Activated CD8-positive, alpha-beta memory T cell treated with anti-CD3 and anti-CD28 coated beads for 24 hours (primary cell): ENCODE data around the gene TTC22.
"Not testable (repeated sequence)": the region's sequence is repeated elsewhere in the genome, so short reads cannot be mapped to it uniquely, and the experiment has no call there.

Experiments used
- DNase-seq: peaks from one replicate; pipeline ENCODE4 v3.0.0-alpha.2; 2020

Gene TTC22

DNA sequence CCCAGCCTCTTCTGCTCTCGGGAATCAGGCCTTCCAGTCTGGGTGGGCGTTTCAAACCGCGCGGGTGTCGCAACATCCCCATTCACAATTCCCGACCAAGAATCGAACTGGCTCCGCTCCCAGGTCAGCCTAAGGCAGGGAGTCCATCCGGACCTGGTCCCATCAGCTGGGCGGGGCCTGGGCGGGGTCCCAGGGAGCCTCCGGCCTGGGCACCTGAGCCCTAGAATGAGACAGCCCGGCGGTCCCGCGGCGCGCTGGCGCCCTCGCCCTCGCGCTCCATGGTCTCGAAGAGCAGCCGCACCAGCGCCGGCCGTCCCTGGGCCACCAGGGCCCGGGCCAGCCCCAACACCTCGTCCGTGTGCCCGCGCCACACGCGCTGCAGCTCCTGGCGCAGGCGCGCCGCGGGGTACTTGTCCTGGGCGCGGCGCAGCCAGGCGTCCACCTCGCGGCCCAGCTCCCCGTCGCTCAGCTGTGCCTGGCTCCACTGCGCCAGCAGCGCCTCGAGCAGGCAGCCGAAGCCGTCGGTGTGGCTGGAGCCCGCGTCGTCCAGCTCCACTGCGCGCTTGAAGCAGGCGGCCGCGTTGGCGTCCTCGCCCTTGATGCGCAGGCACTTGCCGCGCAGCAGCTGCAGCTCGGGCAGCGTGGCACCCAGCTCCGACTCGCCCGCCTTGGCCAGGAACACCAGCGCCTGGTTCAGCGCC lies 19.9 kb downstream of the TTC22 start:
- DNase-seq = no peak

DNA sequence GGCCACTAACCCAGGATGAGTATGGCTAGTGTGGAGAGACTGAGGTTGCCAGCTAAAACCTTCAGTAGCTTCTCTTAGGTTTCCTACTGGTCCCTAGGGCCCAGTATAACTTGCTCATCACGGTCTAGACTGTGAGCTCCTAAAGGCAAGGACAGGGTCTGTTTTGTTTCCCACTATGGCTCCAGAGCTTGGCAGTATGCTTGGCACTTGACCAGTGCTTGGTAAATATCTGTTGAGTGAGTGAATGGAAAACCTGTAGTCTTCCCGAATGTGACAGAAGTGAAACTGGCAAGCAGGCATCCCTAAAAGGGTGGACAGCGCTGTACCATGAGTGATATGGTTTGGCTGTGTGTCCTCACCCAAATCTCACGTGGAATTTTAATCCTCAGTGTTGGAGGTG lies 23.7 kb downstream of the TTC22 start:
- no peak for DNase-seq

DNA sequence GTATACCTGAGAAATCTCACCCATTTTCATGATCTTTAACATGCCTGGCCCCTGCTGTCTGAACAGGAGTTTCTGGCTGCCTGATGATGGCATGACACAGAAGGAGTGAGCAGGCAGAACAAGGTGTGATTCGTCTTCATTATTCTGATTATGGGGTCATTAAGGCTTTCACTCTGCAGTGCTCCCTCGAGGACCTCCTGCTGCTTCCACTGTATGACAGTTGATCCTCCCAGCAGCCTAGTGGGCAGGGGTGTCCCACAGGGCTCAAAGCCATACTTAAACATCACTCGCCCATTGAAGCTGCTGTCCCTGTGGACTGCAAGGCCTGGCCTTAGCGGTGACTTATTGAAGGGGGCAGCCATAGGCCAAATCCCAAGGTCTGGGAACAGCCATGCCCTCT lies 24.1 kb downstream of the TTC22 start:
- no peak for DNase-seq

DNA sequence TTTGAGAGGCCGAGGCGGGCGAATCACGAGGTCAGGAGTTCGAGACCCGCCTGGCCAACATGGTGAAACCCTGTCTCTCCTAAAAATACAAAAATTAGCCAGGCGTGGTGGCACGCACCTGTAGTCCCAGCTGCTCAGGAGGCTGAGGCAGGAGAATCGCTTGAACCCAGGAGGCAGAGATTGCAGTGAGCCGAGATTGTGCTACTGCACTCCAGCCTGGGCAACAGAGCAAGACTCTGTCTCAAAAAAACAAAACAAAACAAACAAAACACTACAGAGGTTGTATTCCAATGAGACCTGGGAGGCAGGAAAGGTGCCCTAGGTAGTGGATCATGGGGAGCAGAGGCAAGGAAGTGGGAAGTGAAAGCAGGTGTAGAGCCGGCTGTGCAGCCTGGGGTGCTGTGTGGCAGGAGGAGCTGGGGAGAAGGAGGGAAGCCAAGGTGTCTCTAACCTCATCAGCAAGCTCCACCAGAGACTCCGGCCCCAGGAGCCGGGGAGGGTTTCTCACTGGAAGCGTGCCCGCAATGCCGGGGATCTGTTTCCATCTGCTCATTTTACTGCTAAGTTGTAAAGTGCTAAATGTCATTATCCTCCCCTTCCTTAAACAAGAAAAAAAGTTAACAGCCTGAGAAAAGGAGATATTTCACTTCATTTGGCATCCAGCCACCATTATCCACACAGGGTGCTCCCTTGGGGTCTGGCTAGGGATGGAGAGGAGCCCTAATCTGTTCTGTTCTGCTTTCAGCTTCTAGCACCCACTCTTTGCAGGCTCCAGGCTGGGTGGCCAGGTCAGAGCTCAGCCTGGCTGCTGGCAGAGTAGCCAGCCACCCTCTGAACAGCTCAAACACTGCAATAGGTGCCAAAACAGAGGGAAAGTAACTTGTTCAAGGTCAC lies 25.0 kb downstream of the TTC22 start:
- not testable (repeated sequence) for DNase-seq

DNA sequence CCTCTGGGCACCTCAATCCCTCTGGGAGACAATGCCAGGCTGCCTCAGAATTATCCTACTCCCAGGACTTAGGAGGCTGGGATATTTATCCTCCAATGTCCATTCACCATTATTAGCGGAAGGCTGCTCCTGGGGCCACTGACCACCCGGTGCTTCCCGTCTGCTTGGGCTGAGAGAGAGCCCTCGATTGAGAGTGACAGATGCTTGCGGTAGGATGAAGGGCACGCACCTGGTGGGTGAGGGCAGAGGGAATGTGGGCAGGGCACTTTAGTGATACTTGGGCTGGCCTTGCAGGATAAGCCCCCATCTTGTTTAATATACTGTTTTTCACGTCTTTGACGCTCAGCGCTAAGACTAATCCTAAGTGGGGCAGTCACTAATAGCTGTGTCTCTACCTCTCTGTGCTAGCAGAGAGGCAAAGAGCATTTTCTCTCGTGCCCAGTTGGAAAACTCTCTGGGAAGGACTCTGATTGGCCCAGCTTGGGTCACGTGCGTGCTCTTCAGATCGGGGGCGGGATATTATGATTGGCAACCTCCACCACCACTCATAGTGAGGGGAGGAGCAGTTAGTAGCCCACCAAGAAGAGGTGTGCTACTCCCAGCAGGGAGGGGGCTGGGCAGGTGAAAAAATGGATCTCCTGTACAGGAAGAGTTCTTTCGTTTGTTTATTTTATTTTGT lies 26.2 kb downstream of the TTC22 start:
- DNase-seq = no peak

DNA sequence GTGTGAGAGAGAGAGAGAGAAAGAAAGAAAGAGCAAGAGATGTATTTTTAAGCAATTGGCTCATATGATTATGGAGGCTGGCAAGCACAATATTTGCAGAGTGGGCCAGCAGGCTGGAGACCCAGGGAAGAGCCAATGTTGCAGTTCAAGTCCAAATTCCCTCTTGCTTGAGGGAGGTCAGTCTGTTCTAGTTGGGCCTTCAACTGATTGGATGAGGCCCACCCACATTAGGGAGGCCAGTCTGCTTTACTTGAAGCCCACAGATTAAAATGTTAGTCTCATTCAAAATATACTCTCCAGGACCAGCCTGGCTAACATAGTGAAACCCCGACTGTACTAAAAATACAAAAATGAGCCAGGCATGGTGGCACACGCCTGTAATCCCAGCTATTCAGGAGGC lies 28.2 kb downstream of the TTC22 start:
- DNase-seq = no peak

DNA sequence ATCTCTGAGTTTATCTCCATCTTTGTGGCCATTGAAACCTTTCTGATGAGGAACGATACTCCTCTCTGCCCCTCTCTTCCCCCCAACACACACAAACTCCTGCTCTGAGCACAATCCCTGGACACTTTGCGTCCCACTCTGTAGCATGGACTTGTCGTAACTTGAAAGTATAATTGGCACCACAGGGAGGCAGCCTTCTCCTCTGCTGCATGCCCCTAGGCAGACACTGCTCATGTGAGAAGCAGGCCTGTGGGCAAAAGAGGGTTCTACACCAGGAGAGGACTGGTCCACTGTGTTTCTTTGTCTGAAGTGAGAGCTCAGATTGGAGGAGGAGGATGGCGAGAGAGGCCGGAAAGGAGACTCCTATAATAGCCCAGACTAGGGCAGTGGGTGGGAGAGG lies 33.0 kb downstream of the TTC22 start:
- no peak for DNase-seq

DNA sequence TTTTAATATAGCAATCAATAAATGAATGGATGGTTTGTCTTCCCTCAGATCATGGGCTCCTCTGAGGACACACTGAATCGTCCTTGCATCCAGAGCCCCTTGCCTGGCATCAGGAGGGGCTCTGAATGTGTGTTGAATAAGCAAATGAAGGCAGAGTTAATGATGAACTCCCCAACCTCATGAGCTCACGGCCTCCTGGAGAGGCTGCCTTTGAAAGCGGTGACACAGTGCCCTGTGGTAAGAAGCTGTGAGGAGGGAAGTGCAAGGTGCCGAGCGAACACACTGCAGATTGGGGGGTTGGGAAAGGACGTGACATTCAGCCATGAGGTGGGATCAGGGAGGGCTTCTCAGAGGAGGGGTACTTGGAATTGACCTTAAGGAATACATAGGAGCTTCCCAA lies 33.6 kb downstream of the TTC22 start:
- no peak for DNase-seq

DNA sequence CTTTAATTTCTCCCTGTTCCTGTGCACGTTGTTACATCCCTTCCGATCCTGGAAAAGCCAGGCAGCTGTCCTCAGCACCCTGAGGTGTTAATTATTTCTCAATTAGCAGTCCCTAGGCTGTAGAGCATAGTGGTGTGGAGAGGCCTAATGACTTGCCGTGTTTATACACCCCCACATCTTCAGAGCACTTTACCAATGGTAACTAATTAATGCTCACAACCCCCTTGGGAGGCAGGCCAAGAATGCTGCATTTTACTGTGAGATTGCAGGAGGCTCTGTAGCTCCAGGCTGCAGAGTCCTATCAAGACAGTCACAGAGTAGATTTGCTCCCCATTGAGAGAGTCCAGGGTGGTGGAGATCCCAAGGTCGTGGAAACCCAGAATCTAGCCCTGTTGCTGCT lies 34.4 kb downstream of the TTC22 start:
- DNase-seq = no peak

DNA sequence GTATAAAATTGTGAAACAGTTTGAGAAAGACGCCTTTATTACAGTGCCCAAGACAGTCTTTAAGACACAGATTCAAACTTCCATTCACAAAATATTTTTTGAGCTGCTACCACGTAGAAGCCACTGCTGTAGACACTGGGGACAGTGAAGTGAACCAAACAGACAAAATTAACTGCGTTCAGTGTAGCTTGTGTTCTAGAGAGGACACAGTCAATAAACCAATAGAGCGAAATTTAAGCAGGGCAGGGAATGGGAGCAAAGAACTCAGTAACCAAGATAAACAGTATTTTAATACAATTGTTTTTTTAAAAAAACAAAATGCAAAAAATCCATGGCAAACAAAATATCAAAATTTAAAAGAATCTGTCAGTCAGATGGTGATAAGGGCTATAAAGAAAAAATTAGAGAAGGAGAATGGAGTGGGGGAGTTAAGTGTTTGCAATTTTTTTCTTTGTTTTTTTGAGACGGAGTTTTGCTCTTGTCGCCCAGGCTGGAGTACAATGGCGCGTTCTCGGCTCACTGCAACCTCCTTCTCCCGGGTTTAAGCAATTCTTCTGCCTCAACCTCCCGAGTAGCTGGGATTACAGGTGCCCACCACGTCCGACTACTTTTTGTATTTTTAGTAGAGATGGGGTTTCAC lies 36.1 kb downstream of the TTC22 start:
- DNase-seq = no peak

DNA sequence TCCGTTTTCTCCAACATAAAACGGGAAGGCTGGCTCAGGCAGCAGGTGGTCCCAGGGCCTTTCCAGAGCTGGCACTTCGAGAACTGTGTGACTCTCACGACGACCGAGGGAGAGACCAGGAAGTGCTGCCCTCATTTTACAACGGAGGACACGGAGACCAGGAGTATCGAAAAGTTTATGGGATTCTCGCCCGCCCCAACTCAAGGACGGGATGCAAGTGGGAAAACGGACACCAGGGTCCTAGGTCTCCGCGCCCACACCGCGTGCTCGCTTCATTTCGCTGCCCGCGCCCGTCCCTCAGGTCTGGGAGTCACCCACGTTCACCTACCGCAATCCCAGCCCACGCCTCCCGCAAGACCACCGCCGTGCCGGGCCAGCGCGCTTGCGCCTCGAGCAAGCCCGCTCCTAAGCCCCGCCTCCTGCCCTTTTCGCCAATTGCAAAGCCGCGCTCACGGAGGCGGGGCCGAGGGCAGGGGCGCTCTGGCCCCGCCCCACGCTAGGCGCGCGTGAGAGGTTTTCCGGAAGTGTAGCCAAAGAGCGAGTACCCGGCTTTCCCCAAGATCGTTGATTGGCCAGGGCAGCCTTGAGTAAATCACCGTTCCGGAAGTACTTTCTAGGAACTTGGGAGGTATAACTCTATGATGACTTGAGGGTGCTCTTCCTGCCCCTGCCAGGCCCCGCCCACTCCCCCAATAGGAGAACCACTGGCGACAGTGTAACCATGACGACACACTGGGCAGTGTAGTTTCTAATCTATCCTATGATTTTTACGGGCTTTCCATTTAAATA lies 36.8 kb downstream of the TTC22 start, which contains the start of gene PARS2:
Gene PARS2, minus strand, starts transcription at position 391 of the 789 bp plus-strand sequence. CDS start 5,362 bp downstream, outside the sequence.
- peak; percentile 96 for DNase-seq

DNA sequence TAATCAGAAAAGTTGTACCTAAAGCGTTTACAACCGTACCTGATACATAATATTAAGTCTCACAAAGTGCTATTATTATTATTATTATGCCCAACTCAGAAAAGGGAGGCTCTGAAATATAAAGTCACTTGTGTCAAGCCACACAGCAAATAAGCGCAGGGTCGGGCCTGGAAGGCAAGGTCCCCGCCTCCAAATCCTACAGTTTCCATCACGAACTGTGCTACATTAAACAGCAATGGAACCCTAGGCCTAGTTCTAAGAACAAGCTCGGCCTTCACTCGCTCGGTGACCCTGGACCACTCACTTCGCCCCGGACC lies 37.3 kb downstream of the TTC22 start:
- no peak for DNase-seq

DNA sequence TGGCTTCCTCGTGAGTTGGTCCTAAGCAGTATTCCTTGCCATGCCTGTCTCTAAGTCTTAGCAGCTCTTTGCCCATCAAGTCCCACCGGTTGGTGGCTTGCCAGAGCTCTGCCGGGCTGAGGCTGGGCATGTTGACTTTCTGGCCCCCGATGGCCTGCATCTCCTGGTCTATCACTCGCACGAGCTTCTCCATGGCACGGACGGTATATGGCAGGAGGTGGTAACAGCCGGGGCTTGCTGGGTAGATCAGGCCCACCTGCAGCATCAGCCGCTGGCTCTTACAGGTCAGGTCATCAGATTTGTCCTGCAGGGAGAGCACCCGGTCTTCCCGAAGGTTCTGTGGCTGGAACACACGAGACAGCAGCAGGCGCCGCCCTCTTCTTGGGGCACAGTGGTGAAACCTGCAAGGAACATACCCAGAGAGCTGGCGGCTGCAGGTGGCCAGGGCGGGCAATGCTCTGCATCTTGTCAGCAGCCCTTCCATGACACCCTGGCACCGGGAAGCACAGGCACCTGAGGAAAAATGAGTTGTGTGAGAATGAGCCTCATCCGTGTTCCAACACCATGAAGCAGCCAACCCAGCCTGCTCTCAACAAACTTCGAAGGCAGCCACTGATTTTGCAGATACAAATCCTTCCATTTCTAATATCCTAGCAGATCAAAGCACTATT lies 42.3 kb downstream of the TTC22 start:
- DNase-seq = no peak

DNA sequence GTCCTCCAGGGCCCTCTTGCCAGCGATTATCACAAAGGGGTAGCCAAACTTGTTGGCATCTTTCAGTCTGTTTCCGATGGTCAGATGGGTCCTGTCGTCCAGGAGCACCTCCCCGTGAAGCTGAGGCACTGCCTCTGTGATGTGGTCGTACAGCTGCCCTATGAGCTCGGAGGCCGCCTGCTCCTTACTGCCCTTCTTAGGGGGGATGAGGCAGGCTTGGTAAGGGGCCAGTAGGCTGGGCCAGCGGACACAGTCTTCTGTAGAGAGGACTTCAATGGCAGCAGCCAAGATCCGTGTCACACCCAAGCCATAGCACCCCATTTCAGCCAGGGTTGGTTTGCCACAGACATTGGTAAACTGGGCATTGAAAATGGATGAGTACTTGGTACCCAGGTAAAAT lies 43.3 kb downstream of the TTC22 start:
- no peak for DNase-seq

DNA sequence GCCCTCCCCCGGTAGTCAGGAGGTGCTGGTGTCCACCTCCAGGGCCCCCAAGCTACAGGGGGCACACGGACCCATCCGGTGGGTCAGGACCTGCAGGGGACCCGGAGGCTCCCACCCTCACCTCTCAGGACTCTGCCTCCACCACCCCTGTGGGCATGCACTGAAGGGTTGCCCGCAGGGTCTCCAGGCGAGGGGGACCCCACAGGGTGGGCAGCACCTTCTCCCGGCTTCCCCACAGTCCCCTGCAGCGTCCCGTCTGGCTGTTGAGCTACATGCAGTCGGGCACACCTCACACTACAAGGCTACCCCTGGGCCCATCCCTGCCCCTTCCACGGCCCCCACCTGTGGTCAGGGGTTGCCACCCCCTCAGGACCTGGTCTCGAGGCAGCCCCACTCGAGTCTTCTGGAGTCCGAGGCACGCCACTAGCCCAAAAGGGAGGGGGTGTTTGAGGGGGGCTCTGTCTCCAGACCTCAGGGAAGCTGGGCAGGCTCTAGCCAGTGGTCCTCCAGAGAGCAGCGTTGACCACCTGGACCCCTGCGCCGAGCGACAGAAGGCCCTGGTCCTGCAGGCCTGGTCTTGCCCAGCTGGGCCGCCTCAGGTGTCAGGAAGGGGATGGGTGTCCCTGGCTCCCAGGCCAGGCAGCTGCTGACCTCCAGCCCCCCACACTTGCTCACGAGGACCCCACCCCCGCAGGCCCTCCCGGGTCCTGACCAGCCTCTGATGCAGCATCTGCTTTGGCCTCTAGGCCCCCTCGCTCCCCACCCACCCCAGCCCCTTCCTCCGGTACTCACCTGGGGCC lies 46.4 kb downstream of the TTC22 start:
- DNase-seq = no peak

DNA sequence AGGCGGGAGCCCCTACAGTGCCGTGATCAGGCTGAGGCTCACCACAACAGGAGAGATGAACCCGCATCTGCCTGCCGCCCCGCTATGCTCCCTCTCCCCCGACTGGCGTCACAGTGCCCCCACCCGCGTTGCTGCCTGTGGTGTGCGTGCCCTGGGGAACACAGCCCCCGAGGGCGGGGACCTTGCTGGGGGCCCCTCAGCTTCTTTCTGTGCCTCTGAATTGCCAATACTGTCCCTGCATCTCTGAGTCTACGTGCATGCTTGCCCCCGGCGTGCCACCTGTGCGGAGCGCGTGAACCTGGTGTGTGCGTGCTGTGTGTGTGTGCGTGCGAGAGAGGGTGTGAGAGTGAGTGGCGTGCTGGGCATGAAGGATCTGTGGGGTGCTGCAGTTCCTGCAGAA lies 47.1 kb downstream of the TTC22 start:
- no peak for DNase-seq

DNA sequence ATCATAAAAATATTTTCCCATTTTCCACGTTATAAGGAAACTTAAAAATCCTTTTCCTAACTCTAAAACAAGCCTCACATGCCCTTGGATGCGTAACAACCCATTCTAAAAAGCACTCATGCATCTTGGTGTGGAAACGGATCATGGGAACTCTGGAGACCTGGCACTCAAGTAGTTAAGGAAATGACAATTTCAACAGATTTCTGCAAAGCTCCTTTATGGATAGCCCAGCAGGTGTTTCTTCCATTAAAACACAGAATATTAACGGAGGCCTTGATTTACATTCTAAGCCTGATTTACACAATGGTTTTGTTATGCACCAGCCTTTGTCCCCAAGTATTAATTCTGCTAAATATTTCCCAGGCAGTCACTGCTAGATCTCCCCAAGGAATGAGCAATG lies 49.7 kb downstream of the TTC22 start:
- DNase-seq = no peak

DNA sequence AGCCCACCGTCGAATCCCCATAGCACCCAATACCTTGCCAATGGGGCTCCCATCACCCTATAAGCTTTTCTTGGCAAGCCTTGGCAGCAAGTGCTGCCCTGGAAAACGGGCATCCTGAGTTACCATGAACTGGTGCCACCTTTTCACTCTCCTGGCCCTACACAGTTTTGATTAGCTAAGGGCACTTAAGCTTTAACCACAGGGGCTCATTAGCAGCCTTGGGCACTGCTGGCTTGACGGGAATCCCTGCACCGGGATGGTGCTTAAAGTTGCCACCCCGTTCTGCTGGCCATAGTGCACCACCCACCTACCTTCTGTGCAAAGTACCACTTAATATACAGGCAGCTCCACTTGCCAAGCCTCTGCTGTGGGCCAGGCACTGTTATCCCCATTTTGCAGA lies 50.5 kb downstream of the TTC22 start:
- no peak for DNase-seq

DNA sequence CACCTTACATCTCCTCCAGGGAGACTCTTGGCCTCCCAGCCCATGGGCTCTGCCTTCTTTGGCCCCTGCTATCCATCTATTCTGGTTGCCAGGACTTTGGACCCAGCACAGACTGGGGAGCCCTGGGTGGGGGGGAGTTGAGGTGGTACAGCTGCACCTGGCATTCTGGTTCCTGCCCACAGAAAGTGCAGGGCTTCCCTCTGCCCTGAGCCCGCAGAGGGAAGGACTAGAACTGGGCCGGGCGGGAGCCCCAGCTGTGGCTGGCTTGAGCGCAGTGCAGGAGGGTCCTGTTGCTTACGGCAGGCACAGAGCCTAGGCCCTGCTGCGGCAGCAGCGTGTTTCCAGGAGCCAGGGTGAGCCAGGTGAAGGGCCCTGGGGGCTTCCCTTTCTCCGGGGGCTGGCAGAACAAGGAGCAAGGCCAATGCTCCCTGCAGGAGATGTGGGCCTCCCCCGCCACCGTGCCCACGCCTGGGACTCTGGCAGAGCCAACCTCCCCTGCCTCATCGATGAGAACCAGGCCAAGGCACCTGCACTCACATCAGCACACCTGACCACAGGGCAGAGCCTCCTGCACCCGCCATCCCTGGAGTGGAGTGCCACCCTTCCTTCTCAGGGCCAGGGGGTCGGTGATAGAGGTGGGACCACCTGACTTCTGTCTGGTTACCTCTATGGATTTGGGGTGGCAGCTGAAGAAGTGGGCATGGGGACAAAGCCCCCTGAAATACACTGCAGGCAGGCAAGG lies 52.9 kb downstream of the TTC22 start:
- no peak for DNase-seq

DNA sequence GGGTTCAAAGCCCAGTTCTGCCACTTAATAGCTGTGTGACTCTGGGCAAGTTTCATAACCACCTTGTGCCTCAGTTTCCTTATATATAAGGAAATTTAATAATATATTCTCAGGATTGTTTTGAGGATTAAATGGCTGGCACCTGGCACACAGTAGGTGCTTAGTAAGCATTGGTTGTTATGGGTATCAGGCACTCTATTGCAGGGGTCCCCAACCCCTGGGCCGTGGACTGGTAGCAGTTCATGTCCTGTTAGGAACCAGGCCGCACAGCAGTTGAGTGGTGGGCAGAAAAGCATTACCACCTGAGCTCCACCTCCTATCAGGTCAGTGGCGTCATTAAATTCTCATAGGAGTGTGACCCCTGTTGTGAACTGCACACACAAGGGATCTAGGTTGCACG lies 55.3 kb downstream of the TTC22 start:
- DNase-seq = no peak
